ENCODE measurements around the gene CAMK1D. TPM values are rescaled to one million over a fixed set of nuclear protein-coding genes. Genes with fewer than 3 reads are reported as not detected.

CAMK1D gene
- polyA plus RNA-seq, 1 experiment = 1.1 TPM

- no peak overlapping the region for H3K4me3 ChIP-seq (ENCODE audit: low read depth, low read length)
- CTCF ChIA-PET = no interaction called here
- H3K27me3 ChIP-seq (ENCODE audit: control insufficient read depth, insufficient read depth, low read length) = no peaks in the 10 kb centered on the region
- DNase-seq (ENCODE audit: low read depth) = no peak
- POLR2A ChIA-PET = no interaction called here
- no peaks in the 10 kb centered on the region for H3K36me3 ChIP-seq (ENCODE audit: control insufficient read depth, insufficient read depth, low read length)
- no peak for TF ChIP-seq CTCF (IDR thresholded peaks at IDR 0.05; ENCODE audit: insufficient read depth, low read depth, low read length)
Measured at GRCh38 chr10:12822893-12823170, 473.5 kb downstream of the CAMK1D start.

GRCh38 chr10:12823328-12823727 lies 474.0 kb downstream of the CAMK1D start:
- CTCF ChIA-PET = no interaction called here

GRCh38 chr10:12825260-12825849 lies 476.0 kb downstream of the CAMK1D start:
- Histone ChIP-seq H3K27me3 (ENCODE audit: control insufficient read depth, insufficient read depth, low read length) (no peaks in the 10 kb centered on the region), H3K36me3 (ENCODE audit: control insufficient read depth, insufficient read depth, low read length) (no peaks in the 10 kb centered on the region), H3K4me3 (ENCODE audit: low read depth, low read length) (no peak overlapping the region)
- POLR2A ChIA-PET = no interaction called here
- no peak for DNase-seq (ENCODE audit: low read depth)
- CTCF ChIA-PET = no interaction called here
- TF ChIP-seq CTCF (IDR thresholded peaks at IDR 0.05; ENCODE audit: insufficient read depth, low read depth, low read length) = no peak

More at GRCh38 chr10:12823328-12823727, 474.0 kb downstream of the CAMK1D start:
- Histone ChIP-seq H3K36me3 (ENCODE audit: control insufficient read depth, insufficient read depth, low read length) (no peaks in the 10 kb centered on the region), H3K27me3 (ENCODE audit: control insufficient read depth, insufficient read depth, low read length) (no peaks in the 10 kb centered on the region), H3K4me3 (ENCODE audit: low read depth, low read length) (no peak overlapping the region)
- no peak for TF ChIP-seq CTCF (IDR thresholded peaks at IDR 0.05; ENCODE audit: insufficient read depth, low read depth, low read length)
- POLR2A ChIA-PET = no interaction called here
- no peak for DNase-seq (ENCODE audit: low read depth)

GRCh38 chr10:12826800-12827372 lies 477.5 kb downstream of the CAMK1D start:
- H3K27me3 ChIP-seq (ENCODE audit: control insufficient read depth, insufficient read depth, low read length) = no peaks in the 10 kb centered on the region
- DNase-seq (ENCODE audit: low read depth) = no peak
- POLR2A ChIA-PET = no interaction called here
- no peak overlapping the region for H3K4me3 ChIP-seq (ENCODE audit: low read depth, low read length)
- TF ChIP-seq CTCF (IDR thresholded peaks at IDR 0.05; ENCODE audit: insufficient read depth, low read depth, low read length) = no peak
- CTCF ChIA-PET = interaction anchor here (0.6 kb wide), 1 partner anchor 144 kb away, joined by 3 read pairs; no protein-coding TSS in a partner anchor
- H3K36me3 ChIP-seq (ENCODE audit: control insufficient read depth, insufficient read depth, low read length) = no peaks in the 10 kb centered on the region

GRCh38 chr10:12828736-12829135 lies 479.4 kb downstream of the CAMK1D start:
- Histone ChIP-seq H3K4me3 (ENCODE audit: low read depth, low read length) (no peak overlapping the region), H3K36me3 (ENCODE audit: control insufficient read depth, insufficient read depth, low read length) (no peaks in the 10 kb centered on the region), H3K27me3 (ENCODE audit: control insufficient read depth, insufficient read depth, low read length) (no peaks in the 10 kb centered on the region)
- DNase-seq (ENCODE audit: low read depth) = no peak
- TF ChIP-seq CTCF (IDR thresholded peaks at IDR 0.05; ENCODE audit: insufficient read depth, low read depth, low read length) = no peak
- ChIA-PET POLR2A (no interaction called here), CTCF (no interaction called here)
